A673 (cell line): ENCODE data around the gene SPIRE2.
"Not testable (repeated sequence)": the region's sequence is repeated elsewhere in the genome, so short reads cannot be mapped to it uniquely, and the experiment has no call there.

Source experiments
- CTCF ChIP-seq: fragments of 300-800, 200-600 bp; sonication (generic); conservative IDR thresholded peaks from 2 replicates; pipeline ENCODE4 v1.5.1; 2017; ENCODE audit warnings: low read depth, mild to moderate bottlenecking, antibody characterized with exemption, low read length, moderate library complexity, mixed read lengths
- EZH2 ChIP-seq: fragments of 200-600 bp; sonication (generic); IDR thresholded peaks from 2 replicates; pipeline ENCODE4 v1.6.1; 2017; ENCODE audit warnings: borderline replicate concordance, low read depth, mild to moderate bottlenecking, mixed read lengths, antibody characterized with exemption, low read length; ENCODE audit not compliant: poor library complexity, severe bottlenecking

GRCh38 chr16:89834813-89835363 is 6.6 kb downstream of the SPIRE2 start:
- not testable (repeated sequence) for TF ChIP-seq CTCF, EZH2
